Colon (tissue), 2 donors: Measurements from ENCODE around the gene GHRL.
"Not testable (repeated sequence)": the region's sequence is repeated elsewhere in the genome, so short reads cannot be mapped to it uniquely, and the experiment has no call there.

ENCODE experiments used
- FAIRE-seq: peaks from 2 replicates; lab custom pipeline; 2012; peaks lifted over from hg19 to GRCh38; lab: Jason Lieb, UNC
- donor health status: control.
- donor health status: control.

The GHRL gene

DNA sequence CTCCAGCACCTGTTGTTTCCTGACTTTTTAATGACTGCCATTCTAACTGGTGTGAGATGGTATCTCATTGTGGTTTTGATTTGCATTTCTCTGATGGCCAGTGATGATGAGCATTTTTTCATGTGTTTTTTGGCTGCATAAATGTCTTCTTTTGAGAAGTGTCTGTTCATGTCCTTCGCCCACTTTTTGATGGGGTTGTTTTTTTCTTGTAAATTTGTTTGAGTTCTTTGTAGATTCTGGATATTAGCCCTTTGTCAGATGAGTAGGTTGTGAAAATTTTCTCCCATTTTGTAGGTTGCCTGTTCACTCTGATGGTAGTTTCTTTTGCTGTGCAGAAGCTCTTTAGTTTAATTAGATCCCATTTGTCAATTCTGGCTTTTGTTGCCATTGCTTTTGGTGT is 5.3 kb upstream of the GHRL start:
- FAIRE-seq = not testable (repeated sequence)

DNA sequence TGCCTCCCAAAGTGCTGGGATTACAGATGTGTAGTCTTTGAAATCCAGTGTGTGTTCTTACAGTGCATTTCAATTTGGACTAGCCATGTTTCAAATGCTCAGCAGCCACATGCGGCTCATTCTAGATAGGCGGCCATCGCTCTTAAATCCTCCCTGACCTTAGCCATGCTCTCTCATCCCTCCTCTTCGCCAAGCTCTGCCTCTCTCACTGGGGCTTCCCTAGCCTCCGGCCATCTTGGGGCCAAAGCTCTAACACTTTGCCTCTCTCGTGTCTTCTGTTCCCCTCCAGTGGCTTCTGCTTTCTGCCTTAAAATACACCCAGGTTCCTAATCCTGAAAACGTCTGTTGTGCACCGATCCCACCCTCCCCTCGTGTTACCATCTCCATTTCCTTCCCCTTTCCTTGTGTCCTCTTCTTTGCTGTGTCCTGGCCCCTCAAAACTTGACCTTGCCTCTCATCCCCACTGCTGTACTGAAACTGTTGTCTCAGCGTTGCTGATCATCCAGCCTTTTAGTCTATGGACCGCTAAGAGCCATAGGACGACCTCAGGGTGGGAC is 1.4 kb upstream of the GHRL start:
- no peak for FAIRE-seq

DNA sequence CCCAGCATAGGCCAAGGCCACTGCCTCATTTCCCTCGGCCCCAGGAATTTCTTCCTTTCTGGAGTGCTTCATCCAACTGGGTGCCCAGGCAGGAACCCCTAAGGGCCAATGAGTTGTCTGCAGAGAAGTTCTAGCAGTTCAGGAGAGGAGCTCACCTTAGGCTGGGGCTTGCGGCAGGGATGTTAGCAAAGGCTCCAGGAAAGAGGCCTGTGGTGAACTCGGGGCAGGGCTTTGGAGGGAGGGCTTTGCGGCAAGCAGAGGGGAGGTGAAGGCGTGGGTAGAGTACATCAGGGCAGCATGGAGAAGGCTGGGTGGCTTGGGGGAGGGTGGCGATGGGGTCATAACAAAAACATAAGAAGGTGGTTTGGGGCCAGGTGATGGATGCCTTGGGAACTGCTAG is 1.1 kb downstream of the GHRL start:
- no peak for FAIRE-seq

DNA sequence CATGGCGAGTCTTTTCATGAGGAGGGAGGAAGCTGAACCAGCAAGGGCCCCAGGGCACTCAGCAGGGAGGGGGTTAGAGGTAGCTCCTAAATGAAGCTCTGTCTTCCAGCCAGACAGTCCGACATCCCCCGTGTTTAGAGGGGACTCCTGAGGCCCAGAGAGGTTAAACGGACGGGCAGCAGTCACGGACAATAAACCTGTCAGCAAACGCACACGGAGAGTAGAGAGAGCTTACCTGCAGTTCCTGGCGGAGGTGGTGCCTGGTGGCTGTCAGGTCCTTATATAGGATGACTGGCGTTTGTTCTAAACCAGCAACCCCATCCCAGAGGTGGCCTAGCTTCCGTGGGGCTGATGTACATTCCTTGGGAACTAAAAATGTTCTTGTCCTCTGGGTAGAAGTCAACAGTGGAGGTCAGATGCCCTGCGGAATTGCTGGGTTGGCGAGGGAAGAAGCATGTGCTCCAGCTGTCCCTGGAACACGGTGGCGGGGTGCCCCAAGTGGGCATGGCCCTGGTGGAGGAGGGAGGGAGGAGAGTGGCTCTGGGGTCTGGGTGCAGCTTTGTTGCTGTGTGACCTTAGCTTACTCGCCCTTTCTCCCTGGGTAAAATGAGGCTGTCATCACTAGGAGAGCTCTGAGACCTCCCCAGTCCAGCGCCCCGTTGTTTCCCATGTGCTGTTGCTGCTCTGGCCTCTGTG is 2.1 kb downstream of the GHRL start:
- no peak for FAIRE-seq

DNA sequence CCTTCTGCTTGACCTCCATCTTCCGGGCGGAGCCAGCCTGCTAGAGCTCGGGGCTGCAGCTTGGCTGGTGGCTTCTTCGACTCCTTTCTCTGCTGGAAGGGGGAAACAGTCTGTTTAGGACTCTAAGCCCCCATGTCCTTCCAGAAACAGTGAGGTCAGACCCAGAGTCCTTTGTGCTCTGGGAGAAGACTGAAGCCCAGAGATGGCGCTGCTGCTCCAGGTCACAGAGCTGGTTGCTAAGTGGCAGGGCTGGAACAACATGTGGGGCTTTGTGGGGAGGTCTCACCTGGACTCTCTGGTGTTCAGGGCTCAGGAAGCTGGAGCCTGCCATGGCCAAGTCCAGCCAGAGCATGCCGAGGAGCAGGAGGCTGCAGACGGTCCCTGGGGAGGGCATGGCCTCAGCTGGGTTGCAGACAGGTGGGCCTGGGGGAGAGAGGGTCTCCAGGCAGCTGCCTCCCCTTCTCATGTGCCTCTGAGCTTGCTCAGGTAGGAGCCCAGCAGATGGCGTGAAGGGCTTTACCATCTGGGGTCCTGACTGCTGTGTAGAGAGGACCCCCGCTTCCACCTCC is 2.9 kb downstream of the GHRL start:
- no peak for FAIRE-seq

DNA sequence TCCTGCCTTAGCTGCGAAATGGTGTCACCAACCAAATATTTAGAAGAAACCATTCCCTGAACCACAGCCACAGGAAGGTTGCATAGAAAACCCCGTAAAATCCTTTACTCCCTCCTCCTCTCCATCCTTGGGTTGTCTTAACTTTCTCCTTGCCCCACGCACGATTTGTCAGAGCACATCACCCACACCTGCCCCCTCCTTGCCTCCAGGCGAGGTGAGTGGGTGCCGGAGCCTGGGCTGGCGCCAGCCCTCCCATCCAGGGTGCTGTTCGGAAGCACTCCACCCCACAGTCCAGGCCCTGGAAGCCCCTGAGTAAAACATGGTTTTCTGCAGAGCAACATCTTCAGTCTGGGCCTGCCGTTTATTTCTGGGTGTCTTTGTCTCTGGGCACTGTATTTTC is 3.7 kb downstream of the GHRL start:
- FAIRE-seq = no peak

DNA sequence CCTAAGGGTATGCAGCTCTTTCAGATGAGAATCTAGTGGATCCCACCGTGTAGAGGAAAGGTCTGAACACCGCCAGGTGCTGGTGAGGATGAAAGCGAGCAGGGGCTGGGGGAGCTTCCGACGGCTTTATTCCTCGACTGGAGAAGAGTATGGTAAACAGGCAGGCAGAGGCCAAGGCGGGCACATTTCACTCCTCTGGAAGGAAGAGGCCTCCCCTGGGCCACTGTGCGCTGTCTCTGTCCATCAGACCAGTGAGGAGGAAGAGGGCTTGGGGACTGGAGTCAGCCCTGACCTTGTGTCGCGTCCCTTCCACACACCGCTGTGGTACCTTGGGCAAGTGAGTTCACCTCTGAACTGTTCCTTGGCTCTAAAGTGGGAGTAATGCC is 4.2 kb downstream of the GHRL start:
- FAIRE-seq = no peak

DNA sequence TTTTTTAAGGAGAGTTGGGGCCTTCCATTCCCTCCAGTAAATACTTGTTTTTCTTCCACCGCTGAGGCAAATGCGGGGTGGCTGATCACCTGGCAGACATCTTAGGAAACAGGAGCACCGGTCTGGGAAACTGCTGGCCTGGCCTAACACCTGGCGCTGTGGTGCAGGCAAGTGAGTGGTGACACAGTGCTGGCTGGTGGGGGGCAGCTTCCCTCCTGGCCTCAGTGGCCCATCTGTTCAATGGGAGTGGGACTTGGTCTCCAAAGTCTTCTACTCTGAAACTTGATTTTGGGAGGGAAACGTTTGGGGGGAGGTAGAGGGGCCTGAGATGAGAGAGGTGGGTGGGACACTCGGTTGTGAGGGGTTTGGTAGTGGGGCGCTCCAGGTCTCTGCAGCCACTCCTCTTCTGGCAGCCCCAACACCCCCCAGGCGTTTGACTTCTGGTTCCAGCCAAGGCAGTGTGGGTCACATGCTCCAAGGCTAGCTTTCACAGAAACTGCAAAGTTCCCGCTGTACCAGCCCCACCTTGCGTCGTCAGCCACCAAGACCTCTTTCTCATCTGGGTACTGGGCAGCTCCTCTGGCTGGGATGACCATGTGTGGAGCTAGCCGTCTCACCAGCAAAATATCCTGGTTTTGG is 4.7 kb downstream of the GHRL start:
- FAIRE-seq = no peak

DNA sequence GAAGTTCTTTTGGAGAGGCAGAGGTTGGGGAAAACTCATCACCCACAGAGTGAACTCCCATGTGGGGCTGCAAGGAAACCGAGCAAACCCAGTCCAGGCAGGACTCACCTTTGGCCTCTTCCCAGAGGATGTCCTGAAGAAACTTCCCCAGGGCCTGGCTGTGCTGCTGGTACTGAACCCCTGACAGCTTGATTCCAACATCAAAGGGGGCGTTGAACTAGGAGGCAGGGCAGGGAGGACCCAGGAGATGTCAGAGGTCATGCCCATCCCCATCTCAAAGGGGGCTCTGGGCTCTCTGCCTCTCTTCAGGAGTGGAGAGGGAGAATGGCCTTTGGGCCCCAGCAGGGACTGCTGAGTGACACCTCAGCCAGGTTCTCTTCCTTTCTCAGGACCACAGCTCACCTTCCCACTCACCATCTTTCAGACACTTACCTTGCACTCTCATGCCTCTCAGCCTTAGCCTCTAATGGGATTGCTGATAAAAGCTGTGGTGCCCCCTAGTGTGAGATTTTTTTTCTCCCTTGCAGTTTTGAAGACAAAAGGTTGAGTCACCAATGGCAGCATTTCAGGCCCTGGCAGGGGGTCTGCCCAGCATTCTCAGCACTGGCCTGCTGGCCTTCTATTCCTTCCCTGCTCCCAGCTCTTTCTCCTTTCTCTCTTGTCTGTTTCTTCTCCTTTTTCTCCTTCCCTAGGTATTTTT is 6.0 kb downstream of the GHRL start:
- FAIRE-seq = no peak

DNA sequence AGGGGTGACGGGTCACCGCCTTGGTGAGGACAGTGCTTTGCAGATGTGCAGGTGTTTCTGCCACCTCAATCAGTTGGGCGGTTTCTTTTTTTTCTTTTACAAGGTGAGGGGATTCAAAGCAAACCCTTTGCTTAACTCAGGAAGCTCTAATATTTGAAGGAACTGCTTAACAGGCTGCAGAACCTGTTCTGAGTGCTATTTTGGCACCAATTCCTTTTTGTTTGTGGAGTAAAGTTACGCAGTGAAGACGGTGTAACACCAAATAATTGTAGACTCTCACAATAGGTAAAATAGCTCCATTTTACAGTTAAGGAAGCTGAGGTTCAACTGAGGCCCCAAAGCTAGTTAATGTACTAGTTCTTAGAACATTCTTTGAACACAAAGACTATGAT is 6.6 kb downstream of the GHRL start:
- no peak for FAIRE-seq

DNA sequence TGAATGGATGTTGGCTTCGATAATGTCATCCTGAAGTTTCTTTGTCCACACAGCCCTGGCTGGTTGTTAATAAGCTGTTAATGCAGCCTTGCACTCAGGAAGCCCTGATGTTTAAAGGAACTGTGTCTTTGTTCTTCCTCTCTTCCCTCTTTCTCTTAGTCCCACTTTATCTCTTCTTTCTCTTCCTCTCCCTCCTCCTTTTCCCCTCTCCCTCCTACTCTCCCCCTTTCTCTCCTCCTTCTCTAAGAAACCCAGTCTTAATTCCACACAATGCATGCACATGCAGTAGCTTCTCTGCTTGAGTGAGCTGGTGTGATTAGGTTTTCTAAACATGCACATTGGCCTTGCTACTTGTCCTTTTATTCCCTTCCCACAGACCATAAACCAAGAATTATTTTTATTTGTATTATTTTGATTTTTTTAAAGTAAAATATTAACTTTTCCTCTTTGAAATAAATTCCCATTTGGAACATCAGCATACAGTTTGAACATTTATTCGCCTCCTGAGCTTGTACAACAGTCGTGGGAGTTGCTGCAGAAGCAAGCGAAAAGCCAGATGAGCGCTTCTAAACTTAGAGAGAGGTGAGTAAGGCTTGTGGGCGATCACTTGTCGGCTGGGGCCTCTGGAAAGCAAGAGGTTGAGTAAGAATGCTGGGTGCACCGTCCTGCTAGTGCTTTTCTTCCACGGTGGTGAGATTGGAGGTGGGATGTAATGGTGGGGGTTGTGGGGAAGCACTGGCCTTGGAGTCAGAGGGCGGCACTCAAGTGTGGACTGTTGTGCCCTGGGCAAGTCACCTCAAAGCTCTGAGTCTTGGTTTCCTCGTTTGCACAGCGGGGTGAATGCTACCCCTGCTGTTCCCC is 7.2 kb downstream of the GHRL start:
- FAIRE-seq = no peak

DNA sequence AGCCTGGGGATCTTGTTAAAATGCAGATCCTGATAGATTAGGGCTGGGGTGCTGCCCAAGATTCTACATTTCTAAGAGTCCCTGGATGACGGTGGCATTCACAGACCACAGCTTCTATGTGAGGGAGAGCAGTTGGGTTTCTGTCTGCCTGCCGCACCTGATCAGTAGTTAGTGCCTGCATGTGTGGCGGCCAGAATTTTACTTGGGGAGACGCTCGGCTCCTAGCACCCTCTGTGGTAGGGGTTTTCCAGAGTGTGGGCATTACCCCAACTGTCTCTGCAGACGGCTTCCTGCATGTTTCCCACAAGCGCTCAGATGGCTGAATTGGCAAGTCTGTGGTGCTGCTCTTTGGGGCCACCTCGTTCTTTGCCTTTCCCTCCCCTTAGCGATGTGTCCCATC is 8.3 kb downstream of the GHRL start:
- no peak for FAIRE-seq

DNA sequence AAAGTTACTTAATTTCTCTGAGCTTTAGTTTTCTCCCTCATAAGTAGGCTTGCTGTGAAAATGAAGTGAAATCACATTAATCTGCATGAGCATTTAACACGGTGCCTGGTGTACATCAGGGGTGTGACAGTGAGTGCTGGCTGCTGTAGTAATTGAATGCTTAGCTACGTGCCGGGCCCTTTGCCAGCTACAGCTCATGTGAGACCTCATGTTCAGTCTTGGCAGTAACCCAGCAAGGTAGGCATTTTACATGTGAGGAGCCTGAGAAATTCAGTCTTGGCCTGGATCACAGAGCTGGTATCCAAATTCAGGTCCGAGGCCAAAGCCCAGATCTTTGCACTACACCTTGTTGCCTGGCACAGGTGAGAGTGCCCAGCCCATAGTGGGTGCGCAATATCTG is 9.1 kb downstream of the GHRL start:
- FAIRE-seq = no peak

DNA sequence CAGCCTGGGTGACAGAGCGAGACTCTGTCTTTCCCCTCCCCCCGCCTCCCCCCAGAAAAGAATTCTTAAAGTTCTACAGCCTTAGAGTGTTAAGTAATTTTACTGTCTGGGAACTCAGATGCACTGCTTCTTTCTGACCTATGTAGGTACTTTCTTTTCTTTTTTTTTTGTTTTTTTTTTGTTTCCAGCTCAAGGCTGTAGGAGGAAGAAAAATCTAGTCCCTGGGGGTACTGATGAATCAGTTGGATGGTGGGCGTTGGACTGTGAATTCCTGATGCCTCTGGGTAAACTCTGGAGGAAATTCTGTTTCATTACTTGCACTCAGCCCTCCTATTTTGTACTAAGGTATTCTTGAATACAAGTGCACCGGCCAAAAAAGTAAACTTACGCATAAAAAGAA is 10.8 kb downstream of the GHRL start:
- no peak for FAIRE-seq

DNA sequence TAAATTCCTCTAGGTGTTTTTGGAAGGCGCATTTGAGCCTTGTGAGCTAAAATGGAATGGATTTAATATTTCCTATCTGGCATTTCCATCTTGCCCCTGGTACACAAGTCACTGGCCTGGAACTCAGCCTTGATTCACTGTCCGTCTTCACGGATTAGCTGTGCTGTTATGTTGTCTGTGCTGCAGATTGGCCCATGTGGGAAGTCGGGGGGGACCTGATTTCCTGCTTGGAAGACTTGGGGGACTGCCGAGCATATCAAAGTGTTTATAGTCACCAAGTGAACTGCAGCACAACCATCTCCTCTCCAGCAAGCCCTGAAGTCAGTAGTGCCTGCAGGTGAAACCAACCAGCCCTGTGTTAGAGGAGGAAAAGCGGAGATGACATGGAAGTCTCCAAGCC is 12.2 kb downstream of the GHRL start:
- FAIRE-seq = no peak

DNA sequence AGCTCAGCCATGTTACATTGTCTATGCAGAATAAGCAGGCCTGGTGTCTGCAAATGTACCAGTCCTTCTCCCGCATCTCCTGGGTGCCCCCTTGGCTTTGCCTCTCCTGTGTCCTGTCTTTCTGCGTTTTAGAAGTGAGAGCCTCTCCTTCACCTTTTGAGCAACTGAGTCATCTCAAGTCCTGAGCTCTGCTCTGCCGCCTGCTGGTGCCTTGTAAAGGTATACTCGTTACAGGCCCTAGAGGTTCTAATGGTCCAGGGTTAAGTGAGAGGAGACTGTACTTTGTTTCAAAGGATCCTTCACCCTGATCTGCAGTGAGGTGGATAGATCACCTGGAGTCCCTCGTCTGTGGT is 12.6 kb downstream of the GHRL start:
- no peak for FAIRE-seq

DNA sequence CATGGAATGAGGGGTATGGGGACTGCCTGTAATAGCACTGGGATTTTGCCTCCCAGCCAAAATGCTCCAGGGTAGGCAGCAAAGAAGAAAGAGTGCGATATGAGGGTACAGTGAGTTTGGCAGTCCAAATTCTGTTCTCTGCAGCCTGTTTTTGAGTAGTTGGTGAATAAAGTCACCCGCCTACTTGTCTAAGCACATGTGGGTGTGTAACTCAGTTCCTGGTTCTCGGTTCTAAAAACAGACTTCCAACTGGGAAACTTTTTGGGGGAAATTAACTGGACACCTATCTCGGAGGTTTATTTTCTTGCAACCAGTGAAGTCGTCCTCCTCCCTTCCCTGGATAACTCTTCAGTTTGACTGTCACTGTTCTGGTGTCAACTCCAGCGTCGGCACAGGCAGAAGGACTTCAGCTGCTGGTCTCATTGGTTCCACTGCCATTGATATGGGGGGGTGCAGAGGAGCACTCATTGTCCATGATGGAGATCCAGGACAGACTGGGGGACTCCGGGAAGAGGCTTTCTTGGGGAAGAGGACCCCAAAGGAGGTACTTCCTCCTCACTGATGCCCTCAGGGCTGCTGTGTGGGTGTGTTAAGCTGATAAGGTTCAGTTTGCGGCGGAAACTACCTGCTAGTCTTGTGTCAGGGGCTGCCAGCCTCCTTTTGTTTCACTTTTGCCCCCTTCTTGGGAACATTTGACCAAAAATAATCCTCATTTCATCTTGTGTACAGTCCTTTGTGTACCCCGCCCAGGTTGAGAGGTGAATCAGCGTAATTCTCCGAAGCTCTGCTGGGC is 13.2 kb downstream of the GHRL start:
- no peak for FAIRE-seq

DNA sequence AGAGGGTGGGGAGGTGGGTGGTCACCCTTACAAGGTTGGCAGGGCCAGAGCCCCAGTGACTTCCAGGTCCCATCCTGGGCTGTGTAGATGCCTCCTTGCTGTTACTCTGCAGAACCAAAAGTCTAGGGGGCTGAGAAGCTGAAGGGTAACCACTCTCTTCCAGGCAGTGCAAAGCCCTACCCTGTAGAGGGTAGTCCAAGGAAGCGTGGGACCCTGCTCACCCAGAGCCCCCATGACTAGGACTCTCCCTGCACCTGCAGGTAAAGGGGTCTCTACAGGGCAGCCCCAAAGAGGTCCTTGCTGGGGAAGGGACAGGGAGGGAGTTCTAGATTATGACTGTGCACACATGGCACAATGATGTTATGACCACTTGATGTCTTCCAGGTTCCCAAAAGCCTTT is 14.2 kb downstream of the GHRL start:
- FAIRE-seq = no peak

DNA sequence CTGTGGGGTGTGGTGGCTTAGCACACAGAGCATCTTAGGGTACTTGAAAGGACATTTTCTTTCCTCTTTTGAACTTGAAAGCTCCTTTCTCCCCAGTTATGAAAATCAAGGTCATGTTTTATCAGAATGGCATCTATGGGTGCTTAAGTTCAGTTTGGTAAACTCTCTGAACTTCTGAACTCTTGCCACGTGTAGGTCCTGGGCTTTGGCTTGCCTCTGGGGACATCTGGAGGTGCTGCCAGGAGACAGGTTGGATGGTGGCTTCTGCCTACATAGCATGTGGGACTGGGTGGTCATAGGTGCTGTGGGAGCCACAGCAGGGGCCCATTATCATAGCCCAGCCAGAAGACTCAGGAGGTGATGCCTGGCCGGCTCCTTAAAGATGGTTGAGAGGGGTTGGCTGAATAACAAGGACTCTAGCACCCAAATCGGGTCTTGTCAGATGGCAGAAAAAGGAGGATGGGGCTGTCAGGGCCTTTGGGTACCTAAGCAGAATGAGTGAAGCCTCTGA is 15.6 kb downstream of the GHRL start:
- FAIRE-seq = no peak

DNA sequence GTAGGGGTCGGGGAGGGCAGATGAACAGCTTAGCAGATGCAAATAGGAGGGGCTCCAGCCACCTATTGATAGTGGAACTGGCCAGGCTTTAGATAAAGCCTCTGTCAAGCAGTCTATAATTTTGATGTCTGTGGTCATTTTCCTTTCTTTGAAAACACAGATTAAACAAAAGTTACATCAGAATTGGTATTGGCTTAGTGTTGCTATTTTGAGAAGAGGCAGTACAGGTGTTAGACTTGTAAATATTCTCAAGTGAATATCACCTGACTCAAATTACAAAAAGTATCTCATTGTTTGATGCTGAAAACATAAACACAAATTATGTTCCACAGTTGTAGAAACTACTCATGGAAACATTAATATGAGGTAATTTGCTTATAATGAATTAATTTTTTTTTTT is 18.1 kb downstream of the GHRL start:
- no peak for FAIRE-seq

DNA sequence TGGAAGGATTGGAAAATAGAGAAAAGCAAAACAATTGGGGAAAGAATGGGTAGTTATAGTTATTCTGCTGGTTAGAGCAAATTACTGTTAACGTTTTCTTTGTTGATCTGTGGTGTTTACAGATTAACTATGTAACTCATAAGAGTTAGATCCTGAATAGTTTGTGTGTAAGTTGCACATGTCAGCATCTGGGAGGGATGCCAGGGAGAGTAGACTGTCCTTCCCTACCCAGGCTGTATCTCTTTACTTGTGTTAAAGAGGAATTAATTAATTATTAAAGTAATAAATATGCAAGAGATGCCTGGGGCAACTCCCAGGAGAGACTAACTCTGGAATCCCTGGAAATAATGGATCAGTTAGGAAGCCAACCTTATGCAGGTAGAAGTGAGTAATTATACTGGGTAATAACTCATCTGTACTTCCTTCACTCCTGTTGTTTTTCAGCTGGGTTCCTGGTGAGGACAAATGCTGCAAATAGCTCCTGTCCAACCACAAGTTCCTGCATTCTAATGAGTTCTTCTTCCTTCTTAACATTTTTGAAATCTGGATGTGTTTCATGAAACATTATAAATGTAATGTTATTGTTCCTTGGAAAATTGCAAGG is 18.9 kb downstream of the GHRL start:
- FAIRE-seq = no peak
